ENCODE measurements around the gene LENG8.

Gene LENG8

GRCh38 chr19:54418930-54419800, 29.8 kb upstream of the LENG8 start:
- Mint-ChIP-seq H3K4me3 (no peak overlapping the region), H3K4me1 (peaks cover 26% of the 10 kb centered on the region), H3K27ac (no peak overlapping the region), H3K36me3 (peaks cover 3% of the 10 kb centered on the region), H3K9me3 (peaks cover 2% of the 10 kb centered on the region)
- DNase-seq (ENCODE audit: low spot score in 2 of 2) (no peak), ATAC-seq (no peak)

DNA sequence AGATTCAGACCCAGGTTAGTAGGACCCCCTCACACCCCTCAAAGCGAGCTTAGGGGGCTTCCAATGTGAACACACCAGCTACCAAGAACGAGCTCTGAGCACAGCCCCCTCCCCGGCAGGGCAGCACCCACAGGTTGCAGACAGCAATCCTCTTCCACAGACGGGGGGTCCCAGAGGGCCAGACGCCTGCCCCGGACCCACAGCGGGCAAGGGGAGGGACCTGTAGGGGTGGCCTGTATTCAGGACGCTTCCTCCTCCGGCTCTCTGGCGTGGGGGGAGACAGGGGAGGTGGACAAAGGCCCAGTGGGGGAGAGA, 29.0 kb upstream of the LENG8 start:
- Mint-ChIP-seq H3K27ac (no peak overlapping the region), H3K36me3 (no peaks in the 10 kb centered on the region), H3K4me1 (peaks cover 23% of the 10 kb centered on the region), H3K9me3 (no peaks in the 10 kb centered on the region), H3K4me3 (no peak overlapping the region)
- no peak for ATAC-seq
- no peak for DNase-seq (ENCODE audit: low spot score in 2 of 2)

DNA sequence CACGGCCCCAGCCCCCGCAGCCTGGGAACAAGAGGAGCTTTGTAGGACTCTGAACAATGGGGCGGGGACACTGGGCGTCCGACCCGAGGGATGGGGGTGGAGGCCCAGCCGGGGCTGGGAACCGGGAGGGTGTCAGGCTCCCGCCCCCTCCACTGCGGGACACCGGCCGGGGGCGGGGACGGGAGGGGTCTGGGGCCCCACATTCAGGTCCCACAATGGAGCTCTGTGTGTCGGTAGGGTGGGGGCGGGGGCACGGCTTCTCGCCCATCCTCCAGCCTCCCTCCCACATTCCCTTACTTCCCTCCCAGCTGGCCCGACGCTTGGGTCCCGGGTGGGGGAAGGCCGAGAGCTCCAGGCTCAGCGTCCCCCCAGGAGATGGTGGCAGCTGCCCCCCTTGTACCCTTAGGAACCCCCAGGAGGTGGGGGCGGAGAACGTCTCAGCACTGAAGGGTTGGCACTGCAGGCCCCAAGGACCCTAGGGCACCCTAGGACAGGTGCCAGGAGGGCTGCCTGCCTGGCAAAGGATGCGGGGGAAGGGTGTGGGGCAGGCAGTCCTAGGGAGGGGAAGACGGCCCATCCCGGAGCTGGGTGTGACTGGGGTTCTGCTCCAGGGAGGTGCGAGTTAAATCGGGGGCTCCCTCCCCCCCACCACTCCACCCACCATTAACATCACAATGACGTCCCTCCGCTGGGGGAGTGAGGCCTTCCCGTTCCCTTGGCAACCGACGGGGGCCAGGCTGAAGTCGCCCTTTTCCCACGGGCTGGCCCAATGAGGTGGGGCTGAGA, 28.4 kb upstream of the LENG8 start:
- H3K27ac Mint-ChIP-seq, result no peak overlapping the region
- DNase-seq (ENCODE audit: low spot score in 2 of 2) (no peak), ATAC-seq (no peak)
- H3K36me3 Mint-ChIP-seq, result no peaks in the 10 kb centered on the region
- H3K4me1 Mint-ChIP-seq, result peaks cover 23% of the 10 kb centered on the region
- H3K4me3 Mint-ChIP-seq, result no peak overlapping the region
- H3K9me3 Mint-ChIP-seq, result no peaks in the 10 kb centered on the region

- peaks cover 18% of the 10 kb centered on the region for H3K4me1 Mint-ChIP-seq
These were observed 27.9 kb upstream of the LENG8 start for GRCh38 chr19:54421169-54421516.

DNA sequence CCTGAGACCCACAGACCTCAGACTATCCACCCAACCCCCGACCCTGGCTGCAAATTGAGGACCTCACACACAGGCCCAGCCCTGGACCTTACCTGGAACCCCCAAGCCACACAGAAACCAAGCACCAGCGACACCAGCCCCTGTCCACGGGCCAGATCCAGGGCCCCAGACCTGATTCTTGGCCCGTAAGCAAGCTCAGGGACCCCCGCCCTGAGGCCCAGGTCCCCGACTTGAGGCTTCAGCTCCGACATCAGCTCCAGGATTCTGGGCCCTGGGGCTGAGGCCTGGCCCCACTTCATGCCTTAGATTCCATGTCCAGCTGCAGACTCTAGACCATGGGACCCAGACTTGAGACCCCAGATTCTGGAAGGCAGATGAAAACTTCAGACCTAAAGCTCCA, 27.5 kb upstream of the LENG8 start:
- peaks cover 17% of the 10 kb centered on the region for H3K4me1 Mint-ChIP-seq
- no peak overlapping the region for H3K4me3 Mint-ChIP-seq
- no peak for ATAC-seq
- no peaks in the 10 kb centered on the region for H3K36me3 Mint-ChIP-seq
- no peak overlapping the region for H3K27ac Mint-ChIP-seq
- DNase-seq (ENCODE audit: low spot score in 2 of 2), result no peak
- H3K9me3 Mint-ChIP-seq, result no peaks in the 10 kb centered on the region

More at GRCh38 chr19:54421169-54421516, 27.9 kb upstream of the LENG8 start:
- no peak for DNase-seq (ENCODE audit: low spot score in 2 of 2)
- Mint-ChIP-seq H3K27ac (no peak overlapping the region), H3K9me3 (no peaks in the 10 kb centered on the region), H3K4me3 (no peak overlapping the region), H3K36me3 (no peaks in the 10 kb centered on the region)
- no peak for ATAC-seq

GRCh38 chr19:54422136-54422535, 26.9 kb upstream of the LENG8 start:
- no peak for ATAC-seq
- Mint-ChIP-seq H3K27ac (no peak overlapping the region), H3K9me3 (no peaks in the 10 kb centered on the region)

DNA sequence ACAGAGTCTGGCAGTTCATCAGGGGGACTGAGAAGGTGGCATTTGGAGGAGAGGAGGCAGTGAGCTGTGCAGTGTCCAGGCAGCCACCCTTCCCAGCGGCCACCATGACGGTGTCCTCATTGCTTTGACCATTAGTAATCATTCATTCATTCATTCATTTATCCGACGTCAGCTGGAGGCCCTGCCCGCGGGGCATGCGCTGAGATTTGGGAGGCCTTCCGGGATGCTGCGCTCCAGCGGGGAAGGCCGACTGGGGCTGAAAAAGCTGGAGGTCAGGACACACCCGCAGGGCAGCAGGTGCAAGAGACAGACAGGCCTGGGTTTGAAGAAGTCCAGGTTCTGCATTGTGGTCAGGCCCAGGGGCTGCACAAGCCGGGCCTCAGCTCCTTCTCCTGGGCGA, 24.8 kb upstream of the LENG8 start:
- H3K4me1 Mint-ChIP-seq, result peaks cover 3% of the 10 kb centered on the region
- H3K27ac Mint-ChIP-seq, result no peak overlapping the region
- no peaks in the 10 kb centered on the region for H3K36me3 Mint-ChIP-seq
- DNase-seq (ENCODE audit: low spot score in 2 of 2) (no peak), ATAC-seq (no peak)
- H3K9me3 Mint-ChIP-seq, result no peaks in the 10 kb centered on the region
- no peak overlapping the region for H3K4me3 Mint-ChIP-seq

More at GRCh38 chr19:54422136-54422535, 26.9 kb upstream of the LENG8 start:
- H3K4me3 Mint-ChIP-seq, result no peak overlapping the region
- no peaks in the 10 kb centered on the region for H3K36me3 Mint-ChIP-seq
- peaks cover 15% of the 10 kb centered on the region for H3K4me1 Mint-ChIP-seq
- DNase-seq (ENCODE audit: low spot score in 2 of 2), result no peak

DNA sequence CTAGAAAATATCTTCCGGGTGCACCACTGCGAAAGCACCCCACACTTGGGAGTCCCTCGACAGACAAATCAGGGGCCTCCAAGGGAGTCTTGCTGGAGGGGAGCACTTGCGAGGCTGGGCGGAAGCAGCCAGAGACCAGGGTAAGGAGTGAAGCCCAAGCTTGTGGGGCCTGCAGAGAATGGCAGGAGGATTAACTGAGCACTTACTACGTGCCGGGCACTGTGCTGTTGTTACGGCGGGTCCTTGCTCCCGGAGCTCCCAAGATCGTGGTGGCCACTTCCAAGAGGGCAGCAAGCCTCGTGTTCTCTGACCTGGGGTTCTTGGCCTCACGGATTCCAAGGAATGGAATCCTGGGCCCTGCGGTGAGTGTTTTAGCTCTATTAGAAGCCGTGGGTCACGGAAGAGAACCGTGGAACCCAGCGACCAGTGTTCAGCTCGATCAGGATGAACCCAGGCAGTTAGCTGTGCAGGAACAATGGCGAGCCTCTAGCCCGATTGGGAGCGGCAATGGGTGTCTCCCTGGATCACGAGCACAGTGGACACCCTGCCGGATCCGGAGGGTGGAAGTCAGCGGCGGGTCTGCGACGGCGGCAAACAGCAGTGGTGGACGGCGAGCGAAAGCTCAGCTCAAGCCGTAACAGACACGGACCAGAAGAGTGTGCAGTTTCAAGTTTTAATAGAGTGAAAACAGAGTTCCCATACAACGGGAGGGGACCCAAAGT, 24.2 kb upstream of the LENG8 start:
- Mint-ChIP-seq H3K27ac (no peak overlapping the region), H3K4me3 (no peak overlapping the region), H3K36me3 (no peaks in the 10 kb centered on the region), H3K9me3 (no peaks in the 10 kb centered on the region), H3K4me1 (peaks cover 6% of the 10 kb centered on the region)
- no peak for DNase-seq (ENCODE audit: low spot score in 2 of 2)
- ATAC-seq, result no peak

GRCh38 chr19:54425382-54425723, 23.6 kb upstream of the LENG8 start:
- Mint-ChIP-seq H3K4me1 (peaks cover 6% of the 10 kb centered on the region), H3K27ac (no peak overlapping the region), H3K36me3 (no peaks in the 10 kb centered on the region), H3K4me3 (no peak overlapping the region), H3K9me3 (no peaks in the 10 kb centered on the region)
- ATAC-seq (no peak), DNase-seq (ENCODE audit: low spot score in 2 of 2) (no peak)

GRCh38 chr19:54426291-54426931, 22.6 kb upstream of the LENG8 start:
- Mint-ChIP-seq H3K27ac (no peak overlapping the region), H3K4me1 (peaks cover 13% of the 10 kb centered on the region), H3K4me3 (no peak overlapping the region), H3K9me3 (no peaks in the 10 kb centered on the region), H3K36me3 (no peaks in the 10 kb centered on the region)
- no peak for ATAC-seq
- no peak for DNase-seq (ENCODE audit: low spot score in 2 of 2)

DNA sequence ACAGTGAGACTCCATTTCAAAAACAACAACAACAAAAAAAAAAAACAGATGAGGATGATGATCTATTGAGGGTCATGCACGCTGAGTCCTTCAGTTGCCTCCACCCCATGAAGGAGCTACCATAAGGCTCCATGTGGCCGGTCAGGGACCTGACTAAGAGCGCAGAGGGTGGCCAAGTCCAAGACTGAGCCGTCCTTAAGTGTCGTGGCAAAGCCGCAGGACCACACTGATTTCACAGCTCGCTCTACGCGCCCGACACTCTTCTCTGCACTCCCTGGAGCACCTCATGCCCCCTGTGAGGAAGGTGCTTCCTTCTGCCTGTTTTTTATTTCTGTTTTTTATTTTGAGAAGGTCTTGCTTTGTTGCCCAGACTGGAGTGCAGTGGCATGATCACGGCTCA, 21.4 kb upstream of the LENG8 start:
- H3K9me3 Mint-ChIP-seq, result no peaks in the 10 kb centered on the region
- DNase-seq (ENCODE audit: low spot score in 2 of 2) (no peak), ATAC-seq (no peak)
- H3K4me1 Mint-ChIP-seq, result peaks cover 16% of the 10 kb centered on the region
- no peaks in the 10 kb centered on the region for H3K36me3 Mint-ChIP-seq
- H3K4me3 Mint-ChIP-seq, result no peak overlapping the region
- H3K27ac Mint-ChIP-seq, result no peak overlapping the region

DNA sequence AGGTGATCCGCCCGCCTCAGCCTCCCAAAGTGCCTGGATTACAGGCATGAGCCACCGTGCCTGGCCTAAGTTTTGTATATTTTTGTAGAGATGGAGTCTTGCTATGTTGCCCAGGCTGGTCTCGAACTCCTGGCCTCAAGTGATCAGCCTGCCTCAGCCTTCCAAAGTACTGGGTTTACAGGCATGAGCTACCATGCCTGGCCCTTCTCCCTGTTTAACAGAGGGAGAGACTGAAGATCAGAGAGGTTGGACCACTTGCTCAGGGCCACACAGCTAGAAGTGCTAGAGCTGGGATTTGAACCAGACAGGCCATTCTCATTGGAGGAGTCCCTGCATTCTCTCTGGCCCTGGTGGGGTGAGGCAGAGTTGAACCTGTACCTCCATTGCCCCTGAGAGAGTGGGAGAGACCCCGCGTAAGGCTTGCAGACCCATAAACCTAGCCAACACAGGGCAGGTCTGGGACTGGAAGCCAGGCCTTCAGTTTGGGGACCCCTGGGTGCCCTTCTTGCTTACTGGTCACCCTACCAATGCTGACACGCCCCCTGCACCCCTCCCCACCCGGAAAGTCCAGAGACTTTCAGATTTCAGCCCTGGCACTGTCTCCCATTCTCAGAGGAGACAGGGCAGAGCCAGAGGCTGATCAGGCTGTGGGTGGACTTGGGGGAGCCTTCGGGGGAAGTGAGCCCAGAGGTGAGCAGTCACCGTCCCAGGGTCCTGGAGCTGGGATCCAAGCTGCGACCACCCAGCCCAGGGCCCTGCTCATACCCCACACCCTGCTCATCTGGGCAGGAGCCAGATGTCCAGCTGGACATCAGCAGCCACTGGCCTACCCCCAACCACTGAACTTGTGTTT, 20.4 kb upstream of the LENG8 start:
- H3K36me3 Mint-ChIP-seq, result no peaks in the 10 kb centered on the region
- peak overlapping the region; percentile 77 for H3K27ac Mint-ChIP-seq
- no peak overlapping the region for H3K4me3 Mint-ChIP-seq
- no peaks in the 10 kb centered on the region for H3K9me3 Mint-ChIP-seq
- DNase-seq (ENCODE audit: low spot score in 2 of 2) (no peak), ATAC-seq (no peak)
- H3K4me1 Mint-ChIP-seq, result peaks cover 16% of the 10 kb centered on the region

GRCh38 chr19:54429176-54429495, 19.9 kb upstream of the LENG8 start:
- Mint-ChIP-seq H3K36me3 (no peaks in the 10 kb centered on the region), H3K4me1 (peaks cover 16% of the 10 kb centered on the region), H3K9me3 (no peaks in the 10 kb centered on the region), H3K27ac (peak overlapping the region; percentile 77), H3K4me3 (no peak overlapping the region)
- DNase-seq (ENCODE audit: low spot score in 2 of 2) (no peak), ATAC-seq (no peak)

DNA sequence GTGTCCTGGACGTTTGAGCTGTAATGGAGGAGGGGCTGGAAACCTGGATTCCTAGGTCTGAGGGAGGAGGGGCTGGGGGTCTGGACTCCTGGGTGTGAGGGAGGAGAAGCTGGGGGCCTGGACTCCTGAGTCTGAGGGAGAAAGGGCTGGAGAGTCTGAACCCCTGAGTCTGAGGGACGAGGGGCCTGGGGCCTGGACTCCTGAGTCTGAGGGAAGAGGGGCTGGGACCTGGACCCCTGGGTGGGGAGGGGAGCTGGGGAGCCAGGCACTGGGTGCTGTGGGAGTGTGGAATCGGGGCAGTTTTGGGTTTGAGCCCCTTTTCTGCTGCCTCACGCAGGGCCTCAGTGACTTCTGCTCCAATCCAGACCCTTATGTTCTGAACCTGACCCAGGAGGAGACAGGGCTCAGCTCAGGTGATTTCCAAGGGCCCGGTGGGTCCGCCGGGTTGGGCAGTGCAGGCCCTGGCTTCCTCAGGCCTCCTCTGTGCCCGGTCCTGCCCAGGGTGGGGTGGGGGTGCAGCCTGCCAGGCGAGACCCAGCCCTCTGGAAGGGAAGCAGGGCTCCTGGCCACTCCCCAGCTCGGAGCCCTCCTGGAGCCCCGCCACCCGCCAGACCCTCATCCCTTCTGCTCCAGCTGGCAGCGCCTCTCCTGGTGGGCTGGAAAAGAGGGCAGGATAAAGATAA, 19.3 kb upstream of the LENG8 start:
- ATAC-seq (no peak), DNase-seq (ENCODE audit: low spot score in 2 of 2) (no peak)
- Mint-ChIP-seq H3K9me3 (no peaks in the 10 kb centered on the region), H3K4me3 (peak overlapping the region; percentile 17), H3K4me1 (peaks cover 17% of the 10 kb centered on the region), H3K36me3 (no peaks in the 10 kb centered on the region), H3K27ac (peak overlapping the region; percentile 77)
